ENCODE results near the gene EFCAB7.

The EFCAB7 gene

DNA sequence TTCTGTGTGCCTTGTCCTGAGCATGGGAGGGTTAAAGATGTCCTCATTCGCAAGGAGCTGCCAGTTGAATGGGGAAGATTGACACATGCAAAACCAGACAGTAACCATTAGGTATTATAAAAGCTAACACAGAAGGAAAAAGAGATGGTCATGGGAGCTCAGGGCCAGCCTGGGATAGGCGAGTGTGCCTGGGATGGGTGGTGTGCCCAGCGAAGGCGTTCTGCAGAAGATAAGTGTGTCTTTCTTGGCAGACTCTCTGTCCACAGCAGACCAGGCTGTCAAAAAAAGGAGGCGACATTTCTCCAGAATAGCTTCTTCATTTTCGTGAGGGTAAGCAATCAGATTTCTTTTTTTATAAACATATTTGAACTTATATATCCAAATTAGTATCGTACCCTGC lies 84.0 kb downstream of the EFCAB7 start:
- no peak for DNase-seq

DNA sequence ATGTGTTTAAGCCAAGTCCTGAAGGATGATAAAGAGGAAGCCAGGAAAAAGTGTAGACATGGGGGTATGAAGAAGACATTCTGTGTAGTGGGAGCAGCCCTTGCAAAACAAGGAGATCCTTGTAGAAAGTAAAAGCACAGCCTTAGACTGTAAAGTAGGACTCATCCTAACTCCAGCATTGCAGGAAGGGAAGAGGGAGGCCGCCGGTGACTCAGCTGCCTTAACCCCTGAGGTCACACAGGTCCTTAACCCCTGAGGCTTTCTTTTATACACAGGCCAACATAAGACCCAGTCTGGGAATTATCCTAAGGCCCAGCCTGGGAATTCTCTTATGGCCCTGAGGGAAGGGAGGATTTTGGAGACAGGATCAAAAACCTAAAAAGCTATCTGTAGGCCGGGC lies 87.9 kb downstream of the EFCAB7 start:
- DNase-seq, result no peak

DNA sequence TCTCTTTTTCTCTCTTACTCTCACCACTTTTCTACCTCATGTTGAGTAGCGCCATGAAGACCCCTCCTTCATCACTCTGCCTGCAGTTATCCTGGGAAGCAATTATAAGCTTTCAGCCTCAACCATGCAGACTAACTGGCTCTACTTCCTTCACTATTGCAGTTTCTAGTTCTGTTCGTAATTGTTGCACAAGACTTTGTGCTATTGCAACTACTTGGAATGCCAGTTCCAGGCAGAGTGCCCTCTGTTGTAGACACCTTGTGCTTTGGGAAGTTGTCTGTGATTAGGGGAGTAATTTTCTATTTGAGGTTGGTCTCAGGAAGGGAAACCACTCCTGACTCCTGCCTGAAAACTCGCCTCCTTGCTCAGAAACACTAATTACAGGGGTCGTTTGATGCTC lies 89.2 kb downstream of the EFCAB7 start:
- DNase-seq, result no peak

DNA sequence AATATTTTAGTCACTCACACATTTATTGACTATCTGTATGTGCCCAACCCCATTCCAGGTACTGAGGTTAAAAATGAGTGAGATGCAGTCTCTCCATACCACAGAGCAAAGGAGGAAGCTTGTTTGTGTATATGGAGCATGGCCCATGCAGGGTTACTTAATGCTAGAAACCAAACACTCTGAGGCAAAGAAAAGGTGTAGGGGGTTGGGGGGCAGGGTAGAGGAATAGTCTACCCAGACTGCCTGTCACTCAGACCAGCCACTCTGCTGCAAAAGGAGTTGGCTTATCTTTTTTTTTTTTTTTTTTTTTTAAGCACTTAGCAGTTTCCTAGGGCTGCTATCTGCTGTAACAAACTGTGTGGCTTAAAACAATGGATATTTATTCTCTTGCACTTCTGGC lies 89.6 kb downstream of the EFCAB7 start:
- DNase-seq, result no peak

DNA sequence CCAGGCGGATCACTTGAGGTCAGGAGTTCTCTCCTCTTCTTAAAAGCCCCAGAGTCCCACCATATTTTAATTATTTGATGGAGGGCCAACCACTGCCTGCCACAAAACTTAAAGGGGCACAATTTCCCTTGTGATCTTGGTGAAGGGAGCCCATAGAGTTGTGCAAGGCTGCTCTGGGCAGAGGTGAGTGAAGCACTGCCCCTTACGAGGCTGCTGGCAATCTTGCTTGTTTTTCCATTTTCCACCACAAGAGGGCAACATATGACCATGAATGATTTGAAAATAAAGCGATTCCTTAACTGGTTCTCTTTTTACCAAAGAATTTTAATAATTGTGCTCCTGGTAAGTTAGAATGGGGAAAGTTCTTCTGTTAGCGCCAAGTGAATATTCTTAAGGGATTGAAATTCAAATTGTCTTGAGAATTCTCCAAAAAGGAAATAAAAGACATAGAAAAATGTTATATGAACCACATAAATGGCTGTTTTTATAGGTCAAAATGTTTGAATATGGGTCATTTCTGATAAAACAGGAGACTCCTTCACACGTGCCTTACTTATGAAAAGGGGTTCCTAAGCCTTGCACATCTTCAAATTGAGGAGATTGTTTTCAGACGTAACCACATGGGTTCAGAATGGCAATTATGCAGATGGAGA lies 92.6 kb downstream of the EFCAB7 start:
- DNase-seq, result no peak

DNA sequence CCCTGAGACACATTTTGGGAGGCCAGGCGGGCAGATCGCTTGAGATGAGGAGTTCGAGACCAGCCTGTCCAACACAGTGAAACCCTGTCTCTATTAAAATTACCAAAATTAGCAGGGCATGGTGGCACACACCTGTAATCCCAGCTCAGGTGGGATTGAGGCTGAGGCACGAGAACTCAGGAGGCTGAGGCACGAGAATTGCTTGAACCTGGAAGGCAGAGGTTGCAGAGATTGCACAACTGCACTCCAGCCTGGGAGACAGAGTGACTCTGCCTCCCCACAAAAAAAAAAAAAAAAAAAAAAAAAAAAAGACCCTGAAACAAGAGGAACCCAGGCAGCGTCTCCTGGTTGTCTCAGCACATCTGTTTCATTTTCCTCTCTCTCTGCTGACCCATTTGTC lies 94.1 kb downstream of the EFCAB7 start:
- no peak for DNase-seq

DNA sequence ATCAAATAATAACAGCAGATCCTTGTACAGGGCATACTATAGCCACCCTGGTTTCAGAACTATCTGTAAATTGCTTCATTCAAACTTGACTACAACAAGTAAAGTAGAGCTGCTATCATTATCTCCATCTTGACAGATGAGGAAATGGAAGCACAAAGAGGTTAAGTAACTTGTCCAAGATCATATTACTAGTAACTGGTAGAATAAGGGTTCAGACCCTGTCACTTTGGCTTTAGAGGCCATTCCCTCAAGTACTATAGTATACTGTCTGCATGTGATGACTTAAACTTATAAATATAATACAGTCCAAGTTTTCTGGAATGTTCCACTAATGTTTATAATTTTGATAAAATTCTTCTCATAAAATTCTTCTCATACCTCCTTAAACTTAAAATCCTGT lies 94.7 kb downstream of the EFCAB7 start:
- DNase-seq, result no peak

DNA sequence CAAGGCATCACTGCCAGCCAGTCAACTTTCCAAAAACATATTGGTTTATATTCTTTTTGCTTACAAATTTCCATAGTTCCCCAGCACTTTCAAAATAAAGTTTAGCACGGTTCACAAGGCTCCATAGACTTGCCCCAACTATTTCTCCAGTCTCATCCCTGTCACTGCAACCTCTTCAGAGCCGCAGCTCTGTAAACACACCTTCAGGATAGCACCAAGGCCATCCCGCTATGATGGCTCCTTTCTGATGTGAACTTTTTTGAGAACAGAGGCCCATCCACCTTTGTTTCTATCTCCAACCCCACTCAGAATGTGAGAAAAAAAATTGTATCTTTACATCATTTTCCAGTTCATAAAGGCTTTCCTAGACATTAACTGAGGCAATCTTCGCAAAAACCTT lies 96.2 kb downstream of the EFCAB7 start:
- no peak for DNase-seq

DNA sequence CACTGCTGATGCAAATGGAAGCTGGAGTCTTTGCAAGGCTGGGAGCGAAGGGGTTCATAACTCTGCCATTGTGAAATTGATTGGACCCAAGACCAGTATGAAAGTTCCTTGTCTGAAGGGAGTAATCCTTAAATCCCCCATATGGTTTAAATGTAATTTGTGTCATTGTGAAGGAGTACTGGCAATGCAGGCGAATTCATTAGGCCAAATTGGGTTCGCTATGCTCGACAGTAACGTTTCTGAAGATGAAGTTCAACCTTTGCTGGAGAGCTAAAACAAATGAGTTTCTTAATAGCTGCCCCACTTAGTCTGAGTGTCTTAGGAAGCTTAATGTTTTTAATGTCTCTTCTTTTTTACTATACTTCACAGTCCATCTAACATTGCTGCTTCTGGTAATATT lies 97.3 kb downstream of the EFCAB7 start:
- DNase-seq, result no peak

DNA sequence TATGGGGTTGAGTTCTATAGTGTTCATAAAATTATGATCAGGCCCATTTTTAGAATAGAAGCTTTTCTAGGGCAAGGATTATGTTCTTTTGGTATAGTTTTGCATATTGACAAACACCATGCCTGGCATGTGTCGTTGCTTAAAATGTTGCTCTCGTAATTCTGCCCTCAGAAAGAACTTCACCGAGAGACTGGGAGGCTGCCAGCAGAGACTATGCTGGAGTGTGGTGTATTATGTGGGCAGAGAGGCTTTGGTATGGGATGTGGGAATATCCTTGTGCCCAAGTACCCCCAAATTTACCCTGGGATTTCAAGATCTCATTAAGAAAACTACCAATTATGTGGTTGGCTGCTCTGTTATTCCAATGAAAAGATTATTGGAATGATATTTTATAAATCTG lies 97.8 kb downstream of the EFCAB7 start:
- no peak for DNase-seq

DNA sequence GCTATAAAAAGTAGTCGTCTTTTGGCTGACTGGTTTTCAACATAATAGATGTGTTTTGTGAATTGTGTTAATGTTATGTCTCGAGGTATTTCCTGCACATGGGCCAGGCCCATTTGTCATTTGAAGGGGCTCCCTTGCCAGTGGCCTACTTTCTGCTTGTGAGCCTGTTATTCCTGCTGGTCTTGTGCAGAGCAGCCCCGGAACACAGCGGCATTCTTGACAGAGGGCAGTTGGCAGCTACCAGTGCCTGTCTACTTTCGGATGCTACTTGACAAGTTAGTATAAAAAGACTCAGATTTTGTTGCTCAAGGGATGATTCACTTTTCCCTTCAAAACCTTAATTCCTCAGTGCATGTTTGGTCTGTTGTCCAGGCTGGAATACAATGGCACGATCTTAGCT lies 98.4 kb downstream of the EFCAB7 start:
- DNase-seq, result no peak
